ENCODE data around the gene SPATA24.

DNA sequence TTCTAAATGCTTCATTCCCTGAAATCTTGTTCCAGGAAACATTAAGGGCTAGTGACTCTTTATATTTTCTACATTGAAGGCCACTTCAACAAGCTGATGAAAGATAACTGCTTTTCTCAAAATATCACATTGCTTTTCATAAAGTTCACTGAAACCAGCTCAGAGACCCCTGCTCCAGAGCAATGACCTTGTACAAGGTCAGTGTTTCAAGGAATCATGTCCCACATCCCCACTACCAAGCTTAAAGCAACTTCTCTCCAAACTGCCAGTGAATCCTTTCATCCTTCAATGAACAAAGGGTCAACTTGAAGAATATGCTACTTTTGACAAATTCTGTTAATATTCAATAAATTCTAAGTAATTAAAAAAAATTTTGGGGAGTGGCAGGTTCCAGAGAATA, 12.0 kb upstream of the SPATA24 start:
- TF ChIP-seq, protein P1, sequence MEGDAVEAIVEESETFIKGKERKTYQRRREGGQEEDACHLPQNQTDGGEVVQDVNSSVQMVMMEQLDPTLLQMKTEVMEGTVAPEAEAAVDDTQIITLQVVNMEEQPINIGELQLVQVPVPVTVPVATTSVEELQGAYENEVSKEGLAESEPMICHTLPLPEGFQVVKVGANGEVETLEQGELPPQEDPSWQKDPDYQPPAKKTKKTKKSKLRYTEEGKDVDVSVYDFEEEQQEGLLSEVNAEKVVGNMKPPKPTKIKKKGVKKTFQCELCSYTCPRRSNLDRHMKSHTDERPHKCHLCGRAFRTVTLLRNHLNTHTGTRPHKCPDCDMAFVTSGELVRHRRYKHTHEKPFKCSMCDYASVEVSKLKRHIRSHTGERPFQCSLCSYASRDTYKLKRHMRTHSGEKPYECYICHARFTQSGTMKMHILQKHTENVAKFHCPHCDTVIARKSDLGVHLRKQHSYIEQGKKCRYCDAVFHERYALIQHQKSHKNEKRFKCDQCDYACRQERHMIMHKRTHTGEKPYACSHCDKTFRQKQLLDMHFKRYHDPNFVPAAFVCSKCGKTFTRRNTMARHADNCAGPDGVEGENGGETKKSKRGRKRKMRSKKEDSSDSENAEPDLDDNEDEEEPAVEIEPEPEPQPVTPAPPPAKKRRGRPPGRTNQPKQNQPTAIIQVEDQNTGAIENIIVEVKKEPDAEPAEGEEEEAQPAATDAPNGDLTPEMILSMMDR (IDR thresholded peaks at IDR 0.05) = no peak
- no peak for TF ChIP-seq POLR2A (IDR thresholded peaks at IDR 0.05)
